Uterus (tissue), 4 donors: ENCODE results near the gene SLC6A6. TPM values are rescaled to one million over a fixed set of nuclear protein-coding genes. Genes with fewer than 3 reads are reported as not detected.

Experiments used
- DNase-seq, 2 donors: peaks; one replicate each; pipeline ENCODE4 v3.0.0-alpha.2; 2019 to 2020
- H3K27ac ChIP-seq, 2 donors: fragments of 200-600 bp; sonication (generic); 1 replicate in 1 of 2; 2 replicates in 1 of 2; pipeline ENCODE4 v1.5.1; 2016 to 2018
- H3K27me3 ChIP-seq, 2 donors: fragments of 200-600 bp; sonication (generic); one replicate each; pipeline ENCODE4 v1.5.1; 2018 to 2019; ENCODE audit warnings: control low read depth in 1 of 2
- H3K36me3 ChIP-seq, 2 donors: fragments of 200-600 bp; sonication (generic); one replicate each; pipeline ENCODE4 v1.5.1; 2019; ENCODE audit warnings: control low read depth in 1 of 2
- H3K4me1 ChIP-seq, 2 donors: fragments of 200-600 bp; sonication (generic); one replicate each; pipeline ENCODE4 v1.5.1; 2018 to 2019; ENCODE audit warnings: control low read depth in 1 of 2
- H3K4me3 ChIP-seq, 2 donors: fragments of 200-600 bp; sonication (generic); 1 replicate in 1 of 2; 2 replicates in 1 of 2; pipeline ENCODE4 v1.5.1; 2018 to 2019; ENCODE audit warnings: mild to moderate bottlenecking in 1 of 2
- H3K9me3 ChIP-seq, 2 donors: fragments of 200-600 bp; sonication (generic); one replicate each; pipeline ENCODE4 v1.5.1; 2019; ENCODE audit warnings: control low read depth in 1 of 2
- POLR2A ChIP-seq, 2 donors: fragments of 450-650 bp; IDR thresholded peaks; one replicate each; pipeline ENCODE4 v1.6.1; 2016; ENCODE audit warnings: antibody characterized with exemption in 2 of 2, mild to moderate bottlenecking in 1 of 2, moderate library complexity in 1 of 2
- intact Hi-C: fragments of 100-400 bp; cut with DNase I; formaldehyde crosslinking; loops from one replicate; pipeline ENCODE4 v1.15.1; 2023; ENCODE audit warnings: low total_unique reads
- total RNA-seq, 4 donors: library from RNA; depleted of rRNA in 3 of 4; stranded (reverse); fragments of >200 nt in 3 of 4; gene quantifications; one replicate each; pipeline versions ENCODE4 v1.1.0 to v1.2.4, GENCODE V29; 2014 to 2023
- TF ChIP-seq, protein P1 (sequence below), 4 experiments: fragments of 200-600 bp in 2 of 4; fragments of 450-650 bp in 2 of 4; sonication (generic) in 2 of 4; IDR thresholded peaks; one replicate each; pipeline ENCODE4 v1.5.1; 2016 to 2019; ENCODE audit warnings: antibody characterized with exemption in 4 of 4, mild to moderate bottlenecking in 2 of 4, moderate library complexity in 1 of 4
- donor health status: DM: yes; HTN: yes; CAD: no.

The SLC6A6 gene
- total RNA-seq, 4 donors from 2014 or later: 15.9 to 37.5 (median 18.0) TPM

GRCh38 chr3:14450506-14450905 is 48.1 kb downstream of the SLC6A6 start:
- TF ChIP-seq, protein P1, sequence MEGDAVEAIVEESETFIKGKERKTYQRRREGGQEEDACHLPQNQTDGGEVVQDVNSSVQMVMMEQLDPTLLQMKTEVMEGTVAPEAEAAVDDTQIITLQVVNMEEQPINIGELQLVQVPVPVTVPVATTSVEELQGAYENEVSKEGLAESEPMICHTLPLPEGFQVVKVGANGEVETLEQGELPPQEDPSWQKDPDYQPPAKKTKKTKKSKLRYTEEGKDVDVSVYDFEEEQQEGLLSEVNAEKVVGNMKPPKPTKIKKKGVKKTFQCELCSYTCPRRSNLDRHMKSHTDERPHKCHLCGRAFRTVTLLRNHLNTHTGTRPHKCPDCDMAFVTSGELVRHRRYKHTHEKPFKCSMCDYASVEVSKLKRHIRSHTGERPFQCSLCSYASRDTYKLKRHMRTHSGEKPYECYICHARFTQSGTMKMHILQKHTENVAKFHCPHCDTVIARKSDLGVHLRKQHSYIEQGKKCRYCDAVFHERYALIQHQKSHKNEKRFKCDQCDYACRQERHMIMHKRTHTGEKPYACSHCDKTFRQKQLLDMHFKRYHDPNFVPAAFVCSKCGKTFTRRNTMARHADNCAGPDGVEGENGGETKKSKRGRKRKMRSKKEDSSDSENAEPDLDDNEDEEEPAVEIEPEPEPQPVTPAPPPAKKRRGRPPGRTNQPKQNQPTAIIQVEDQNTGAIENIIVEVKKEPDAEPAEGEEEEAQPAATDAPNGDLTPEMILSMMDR (IDR thresholded peaks at IDR 0.05): no peak
- no peak for TF ChIP-seq POLR2A (IDR thresholded peaks at IDR 0.05)
- Histone ChIP-seq H3K36me3 (no peaks in the 10 kb centered on the region), H3K9me3 (no peaks in the 10 kb centered on the region), H3K4me3 (no peak overlapping the region), H3K4me1 (peaks cover 8 to 13% of the 10 kb centered on the region in 2 donors), H3K27me3 (no peaks in the 10 kb centered on the region), H3K27ac (peak overlapping the region in 1 of 2 donors; percentile 90)
- intact Hi-C loops: no loop called here
- DNase-seq: no peak

GRCh38 chr3:14450922-14451606 is 48.7 kb downstream of the SLC6A6 start:
- Histone ChIP-seq H3K4me1 (peaks cover 8 to 13% of the 10 kb centered on the region in 2 donors), H3K27ac (peak overlapping the region; percentile 78 to 90), H3K4me3 (no peak overlapping the region), H3K9me3 (no peaks in the 10 kb centered on the region), H3K36me3 (no peaks in the 10 kb centered on the region), H3K27me3 (no peaks in the 10 kb centered on the region)
- no peak for DNase-seq
- TF ChIP-seq, protein P1 (IDR thresholded peaks at IDR 0.05): no peak
- TF ChIP-seq POLR2A (IDR thresholded peaks at IDR 0.05): no peak
- intact Hi-C loops: no loop called here

GRCh38 chr3:14451844-14452739 is 49.7 kb downstream of the SLC6A6 start:
- H3K27me3 ChIP-seq: no peaks in the 10 kb centered on the region
- intact Hi-C loops: no loop called here
- H3K36me3 ChIP-seq: no peaks in the 10 kb centered on the region
- no peak overlapping the region for H3K4me3 ChIP-seq
- H3K4me1 ChIP-seq: peaks cover 8 to 13% of the 10 kb centered on the region in 2 donors
- peak; percentile 76 to 91 for DNase-seq
- H3K27ac ChIP-seq: peak overlapping the region; percentile 78 to 90
- H3K9me3 ChIP-seq: no peaks in the 10 kb centered on the region
- no peak for TF ChIP-seq POLR2A (IDR thresholded peaks at IDR 0.05)
- TF ChIP-seq, protein P1 (IDR thresholded peaks at IDR 0.05): no peak

- Histone ChIP-seq H3K4me1 (peaks cover 8 to 13% of the 10 kb centered on the region in 2 donors), H3K9me3 (no peaks in the 10 kb centered on the region), H3K4me3 (no peak overlapping the region), H3K27ac (peak overlapping the region; percentile 78 to 90), H3K27me3 (no peaks in the 10 kb centered on the region), H3K36me3 (no peaks in the 10 kb centered on the region)
- DNase-seq: peak; percentile 96 to 98
- intact Hi-C loops: no loop called here
- no peak for TF ChIP-seq POLR2A (IDR thresholded peaks at IDR 0.05)
- TF ChIP-seq, protein P1 (IDR thresholded peaks at IDR 0.05): peak in 3 of 4 experiments; percentile 11 to 48 (median 15)
Observed at GRCh38 chr3:14452740-14453710, 50.6 kb downstream of the SLC6A6 start.
